Kidney epithelial cell (primary cell): ENCODE measurements around the gene FMN1. TPM values are rescaled to one million over a fixed set of nuclear protein-coding genes. Genes with fewer than 3 reads are reported as not detected.

Experiments used
- DNase-seq: peaks from one replicate; pipeline ENCODE4 v3.0.0-alpha.2; 2010; ENCODE audit warnings: low read depth
- H3K27me3 ChIP-seq: 2 replicates; pipeline ENCODE4 v1.6.0; 2011; ENCODE audit warnings: low read length; ENCODE audit not compliant: control insufficient read depth, insufficient read depth
- H3K36me3 ChIP-seq: 2 replicates; pipeline ENCODE4 v1.5.1; 2011; ENCODE audit warnings: low read length; ENCODE audit not compliant: control insufficient read depth, insufficient read depth
- H3K4me3 ChIP-seq: 2 replicates; pipeline ENCODE4 v1.5.1; 2011; ENCODE audit warnings: low read depth, mild to moderate bottlenecking, control low read depth, low read length
- CTCF ChIP-seq: IDR thresholded peaks from 2 replicates; pipeline ENCODE4 v1.5.1; 2011; ENCODE audit warnings: mild to moderate bottlenecking, moderate library complexity, low read length, control low read depth, inconsistent platforms; ENCODE audit not compliant: insufficient read depth, poor library complexity, severe bottlenecking
- total RNA-seq: library from RNA; depleted of rRNA; stranded (reverse); fragments of >200 nt; gene quantifications from 2 replicates; pipeline ENCODE4 v1.2.3, GENCODE V29; 2015

Gene FMN1
- total RNA-seq, 1 donor from 2014 or later: 4.5 TPM

GRCh38 chr15:33204087-33204486 lies 9.6 kb upstream of the FMN1 start:
- no peak for TF ChIP-seq CTCF
- Histone ChIP-seq H3K4me3 (no peak overlapping the region), H3K27me3 (no peaks in the 10 kb centered on the region), H3K36me3 (no peaks in the 10 kb centered on the region)
- DNase-seq: no peak

- H3K27me3 ChIP-seq: no peaks in the 10 kb centered on the region
- H3K36me3 ChIP-seq: no peaks in the 10 kb centered on the region
- TF ChIP-seq CTCF: peak; percentile 55
- H3K4me3 ChIP-seq: no peak overlapping the region
- DNase-seq: peak; percentile 85
Measured at GRCh38 chr15:33201491-33202231, 7.1 kb upstream of the FMN1 start.

GRCh38 chr15:33200903-33201302 lies 6.4 kb upstream of the FMN1 start:
- H3K27me3 ChIP-seq: no peaks in the 10 kb centered on the region
- no peaks in the 10 kb centered on the region for H3K36me3 ChIP-seq
- H3K4me3 ChIP-seq: no peak overlapping the region
- TF ChIP-seq CTCF: no peak
- peak; percentile 44 for DNase-seq

- DNase-seq: peak; percentile 38
- no peaks in the 10 kb centered on the region for H3K27me3 ChIP-seq
- H3K36me3 ChIP-seq: no peaks in the 10 kb centered on the region
- H3K4me3 ChIP-seq: no peak overlapping the region
- TF ChIP-seq CTCF: no peak
Measured at GRCh38 chr15:33200444-33200843, 5.9 kb upstream of the FMN1 start.

- no peak overlapping the region for H3K4me3 ChIP-seq
- H3K36me3 ChIP-seq: no peaks in the 10 kb centered on the region
- no peak for DNase-seq
- no peaks in the 10 kb centered on the region for H3K27me3 ChIP-seq
- no peak for TF ChIP-seq CTCF
Measured at GRCh38 chr15:33198541-33198940, 4.0 kb upstream of the FMN1 start.

- no peak overlapping the region for H3K4me3 ChIP-seq
- no peak for DNase-seq
- no peaks in the 10 kb centered on the region for H3K36me3 ChIP-seq
- TF ChIP-seq CTCF: no peak
- no peaks in the 10 kb centered on the region for H3K27me3 ChIP-seq
Measured at GRCh38 chr15:33197636-33198035, 3.1 kb upstream of the FMN1 start.
